ENCODE results near the gene FEZF2. TPM values are rescaled to one million over a fixed set of nuclear protein-coding genes. Genes with fewer than 3 reads are reported as not detected.

Gene FEZF2
- total RNA-seq = not detected

DNA sequence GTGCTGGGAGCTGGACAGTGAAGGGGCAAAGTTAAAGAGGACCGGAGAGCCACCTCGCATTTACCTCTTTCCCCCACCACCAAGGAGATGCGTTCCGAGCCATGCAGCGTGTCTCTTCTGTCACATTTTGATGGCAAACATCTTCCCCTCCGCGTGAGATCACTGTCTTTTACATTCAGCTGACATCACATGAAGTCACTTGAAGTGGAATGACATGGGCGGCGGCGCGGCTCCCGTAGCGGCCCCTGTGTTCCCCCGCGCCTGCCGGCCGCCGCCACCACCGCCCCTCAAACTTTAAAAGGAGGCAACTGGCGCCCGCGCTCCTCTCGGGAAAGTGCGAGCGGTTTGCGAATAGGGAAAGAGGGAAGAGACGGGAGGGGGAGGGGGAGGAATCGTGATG is at the start of gene FEZF2:
Gene FEZF2, minus strand, starts transcription at position 336 of the 400 bp plus-strand sequence. CDS start 682 bp downstream, outside the sequence.

